OCI-LY1 (cell line): ENCODE measurements around the gene XYLT1.

ENCODE experiments used
- EZH2 ChIP-seq: fragments of 200-600 bp; sonication (generic), shearing (Covaris generic); IDR thresholded peaks from 2 replicates; pipeline ENCODE4 v1.8.0; 2017; ENCODE audit warnings: borderline replicate concordance, mixed run types, mild to moderate bottlenecking, antibody characterized with exemption, low read length, moderate library complexity, mixed read lengths
- TF ChIP-seq, protein P1 (sequence below): fragments of 200-600 bp; sonication (generic), shearing (Covaris generic); IDR thresholded peaks from 2 replicates; pipeline ENCODE4 v1.5.1; 2017; ENCODE audit warnings: mild to moderate bottlenecking, antibody characterized with exemption, low read length, moderate library complexity, mixed read lengths

GRCh38 chr16:17144431-17144830 lies 326.3 kb downstream of the XYLT1 start:
- TF ChIP-seq, protein P1, sequence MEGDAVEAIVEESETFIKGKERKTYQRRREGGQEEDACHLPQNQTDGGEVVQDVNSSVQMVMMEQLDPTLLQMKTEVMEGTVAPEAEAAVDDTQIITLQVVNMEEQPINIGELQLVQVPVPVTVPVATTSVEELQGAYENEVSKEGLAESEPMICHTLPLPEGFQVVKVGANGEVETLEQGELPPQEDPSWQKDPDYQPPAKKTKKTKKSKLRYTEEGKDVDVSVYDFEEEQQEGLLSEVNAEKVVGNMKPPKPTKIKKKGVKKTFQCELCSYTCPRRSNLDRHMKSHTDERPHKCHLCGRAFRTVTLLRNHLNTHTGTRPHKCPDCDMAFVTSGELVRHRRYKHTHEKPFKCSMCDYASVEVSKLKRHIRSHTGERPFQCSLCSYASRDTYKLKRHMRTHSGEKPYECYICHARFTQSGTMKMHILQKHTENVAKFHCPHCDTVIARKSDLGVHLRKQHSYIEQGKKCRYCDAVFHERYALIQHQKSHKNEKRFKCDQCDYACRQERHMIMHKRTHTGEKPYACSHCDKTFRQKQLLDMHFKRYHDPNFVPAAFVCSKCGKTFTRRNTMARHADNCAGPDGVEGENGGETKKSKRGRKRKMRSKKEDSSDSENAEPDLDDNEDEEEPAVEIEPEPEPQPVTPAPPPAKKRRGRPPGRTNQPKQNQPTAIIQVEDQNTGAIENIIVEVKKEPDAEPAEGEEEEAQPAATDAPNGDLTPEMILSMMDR, result no peak
- no peak for TF ChIP-seq EZH2
